ENCODE data around the gene SYF2.

The SYF2 gene

DNA sequence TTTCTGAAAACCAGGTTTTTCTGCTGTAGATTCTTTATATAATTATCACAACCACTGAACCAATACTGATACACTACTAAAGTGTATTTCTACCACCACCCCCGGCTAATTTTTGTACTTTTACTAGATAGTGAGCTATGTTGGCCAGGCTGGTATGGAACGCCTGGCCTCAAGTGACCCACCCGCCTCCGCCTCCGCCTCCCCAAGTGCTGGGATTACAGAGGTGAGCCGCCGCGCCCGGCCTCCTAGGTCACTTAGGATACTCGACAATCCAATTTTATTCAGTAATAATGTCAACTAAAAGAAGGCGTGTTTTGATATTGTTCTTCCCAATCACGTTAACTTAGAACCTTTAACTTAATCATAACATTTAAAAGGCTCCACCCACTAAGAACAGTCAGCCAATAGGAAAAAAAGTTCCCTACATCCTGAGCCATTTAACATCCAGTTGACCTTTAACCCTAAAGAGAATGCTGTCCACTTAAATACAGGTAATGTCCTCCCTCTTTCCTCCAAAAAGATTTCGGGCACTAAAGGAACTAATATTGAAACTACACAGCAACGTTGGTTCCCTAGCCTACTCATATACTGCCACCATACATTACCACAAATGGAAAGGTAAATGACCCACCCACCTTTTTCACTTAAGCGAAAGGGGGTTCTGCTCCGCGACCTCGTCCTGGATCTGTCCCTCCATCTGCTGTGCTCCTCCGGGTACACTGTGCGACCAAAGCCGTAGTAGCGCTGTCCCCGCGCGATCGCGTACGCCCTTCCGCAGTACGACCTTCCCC is 13.7 kb upstream of the SYF2 start:
- Histone ChIP-seq H3K36me3 (replicated peaks in 1 of 2; ENCODE audit: control insufficient read depth in 2 of 2, insufficient read depth in 2 of 2, low read length in 2 of 2) (peaks cover 10 to 51% of the 10 kb centered on the region in 2 donors), H3K27ac (replicated peaks; ENCODE audit: low read length) (no peak overlapping the region)
- WGBS, 2 donors (ENCODE audit: extremely low coverage in 2 of 2, insufficient read length in 2 of 2, insufficient replicate concordance in 1 of 2), result no CpG with 5 or more reads among the region's 30 CpGs

DNA sequence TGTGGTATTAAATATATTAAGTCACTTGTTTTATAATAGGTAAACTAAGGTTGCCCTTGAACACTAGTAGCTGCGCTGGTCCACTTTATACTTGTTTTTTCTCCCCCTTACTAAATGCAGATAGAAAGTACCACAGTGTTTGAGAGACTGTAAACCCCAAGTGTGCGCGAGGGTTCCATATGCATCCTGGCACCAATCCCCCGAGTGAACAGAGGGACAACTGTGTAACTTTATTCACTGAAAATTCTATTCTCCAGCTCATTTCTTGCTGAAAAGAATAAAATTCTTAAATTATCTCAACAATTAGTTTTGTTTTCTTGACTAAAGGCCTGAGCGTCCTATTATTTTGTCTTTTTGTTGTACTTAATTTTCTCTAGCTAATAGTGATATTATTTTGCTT is 13.1 kb upstream of the SYF2 start:
- WGBS, 2 donors (ENCODE audit: extremely low coverage in 2 of 2, insufficient read length in 2 of 2, insufficient replicate concordance in 1 of 2), result no CpG with 5 or more reads among the region's 5 CpGs
- no peak overlapping the region for H3K4ac ChIP-seq (ENCODE audit: low read length)
- no peak overlapping the region for H3K14ac ChIP-seq (ENCODE audit: low read length)
- H2BK12ac ChIP-seq (ENCODE audit: low read length), result no peak overlapping the region
- no peak overlapping the region for H3K27ac ChIP-seq (replicated peaks; ENCODE audit: low read length)
- no peak overlapping the region for H4K91ac ChIP-seq (ENCODE audit: low read depth, low read length, poor library complexity)
- H3K23ac ChIP-seq (ENCODE audit: low read depth, low read length, poor library complexity), result no peak overlapping the region
- H3K18ac ChIP-seq (ENCODE audit: low read length), result no peak overlapping the region
- H2BK15ac ChIP-seq (ENCODE audit: low read length), result no peak overlapping the region
- H3K27me3 ChIP-seq (ENCODE audit: control insufficient read depth in 3 of 3, insufficient read depth in 3 of 3, low read depth in 1 of 3, low read length in 3 of 3), result no peaks in the 10 kb centered on the region
- no peak overlapping the region for H4K8ac ChIP-seq (ENCODE audit: low read depth, low read length)
- H3K9ac ChIP-seq (ENCODE audit: low read depth, low read length, poor library complexity), result no peak overlapping the region
- DNase-seq (ENCODE audit: low spot score), result no peak
- H3K4me3 ChIP-seq (ENCODE audit: low read length in 2 of 2), result no peak overlapping the region
- no peak overlapping the region for H2AK5ac ChIP-seq (ENCODE audit: low read depth, low read length)
- no peak overlapping the region for H2AFZ ChIP-seq (ENCODE audit: low read length)
- H3K36me3 ChIP-seq (replicated peaks in 1 of 2; ENCODE audit: control insufficient read depth in 2 of 2, insufficient read depth in 2 of 2, low read length in 2 of 2), result peaks cover 10 to 57% of the 10 kb centered on the region in 2 donors
- H3K9me3 ChIP-seq (replicated peaks in 1 of 2; ENCODE audit: control insufficient read depth in 2 of 2, insufficient read depth in 1 of 2, low read depth in 1 of 2, low read length in 2 of 2), result peaks cover 0 to 2% of the 10 kb centered on the region in 2 donors
- no peak overlapping the region for H3K4me2 ChIP-seq (ENCODE audit: insufficient read depth, low read length, poor library complexity, severe bottlenecking)
- H2BK5ac ChIP-seq (ENCODE audit: low read length), result no peak overlapping the region
- H2BK120ac ChIP-seq (ENCODE audit: low read depth, low read length), result no peak overlapping the region
- H3K79me1 ChIP-seq (ENCODE audit: low read depth, low read length), result peaks cover 7% of the 10 kb centered on the region
- H3K4me1 ChIP-seq (ENCODE audit: control insufficient read depth in 2 of 2, insufficient read depth in 1 of 2, low read depth in 1 of 2, low read length in 2 of 2), result peaks cover 5 to 15% of the 10 kb centered on the region in 2 donors

More for the DNA sequence above, 13.7 kb upstream of the SYF2 start:
- Histone ChIP-seq H3K9me3 (replicated peaks in 1 of 2; ENCODE audit: control insufficient read depth in 2 of 2, insufficient read depth in 1 of 2, low read depth in 1 of 2, low read length in 2 of 2) (no peaks in the 10 kb centered on the region), H2BK15ac (ENCODE audit: low read length) (no peak overlapping the region), H3K4me1 (ENCODE audit: control insufficient read depth in 2 of 2, insufficient read depth in 1 of 2, low read depth in 1 of 2, low read length in 2 of 2) (peaks cover 2 to 15% of the 10 kb centered on the region in 2 donors), H2BK120ac (ENCODE audit: low read depth, low read length) (peak overlapping the region; percentile 76), H2BK5ac (ENCODE audit: low read length) (peak overlapping the region; percentile 87), H2AFZ (ENCODE audit: low read length) (peak overlapping the region; percentile 97), H2AK5ac (ENCODE audit: low read depth, low read length) (no peak overlapping the region), H4K8ac (ENCODE audit: low read depth, low read length) (no peak overlapping the region), H4K91ac (ENCODE audit: low read depth, low read length, poor library complexity) (no peak overlapping the region), H3K4ac (ENCODE audit: low read length) (peak overlapping the region; percentile 89), H3K9ac (ENCODE audit: low read depth, low read length, poor library complexity) (peak overlapping the region; percentile 87), H3K79me1 (ENCODE audit: low read depth, low read length) (peaks cover 7% of the 10 kb centered on the region), H3K18ac (ENCODE audit: low read length) (peak overlapping the region; percentile 85), H3K23ac (ENCODE audit: low read depth, low read length, poor library complexity) (peak overlapping the region; percentile 99), H3K4me3 (ENCODE audit: low read length in 2 of 2) (peak overlapping the region; percentile 90 to 99), H3K14ac (ENCODE audit: low read length) (peak overlapping the region; percentile 98), H2BK12ac (ENCODE audit: low read length) (no peak overlapping the region), H3K4me2 (ENCODE audit: insufficient read depth, low read length, poor library complexity, severe bottlenecking) (peak overlapping the region; percentile 55), H3K27me3 (ENCODE audit: control insufficient read depth in 3 of 3, insufficient read depth in 3 of 3, low read depth in 1 of 3, low read length in 3 of 3) (no peaks in the 10 kb centered on the region)
- DNase-seq (ENCODE audit: low spot score), result no peak

GRCh38 chr1:25243907-25244306 is 11.6 kb upstream of the SYF2 start:
- DNase-seq (ENCODE audit: low spot score), result no peak
- no peak overlapping the region for H3K4me3 ChIP-seq (ENCODE audit: low read length in 2 of 2)
- no peak overlapping the region for H3K4me2 ChIP-seq (ENCODE audit: insufficient read depth, low read length, poor library complexity, severe bottlenecking)
- H2BK120ac ChIP-seq (ENCODE audit: low read depth, low read length), result no peak overlapping the region
- H4K8ac ChIP-seq (ENCODE audit: low read depth, low read length), result no peak overlapping the region
- H3K4ac ChIP-seq (ENCODE audit: low read length), result no peak overlapping the region
- H3K79me1 ChIP-seq (ENCODE audit: low read depth, low read length), result peaks cover 7% of the 10 kb centered on the region
- H3K27ac ChIP-seq (replicated peaks; ENCODE audit: low read length), result no peak overlapping the region
- no peak overlapping the region for H2BK12ac ChIP-seq (ENCODE audit: low read length)
- H2AFZ ChIP-seq (ENCODE audit: low read length), result no peak overlapping the region
- peaks cover 10 to 61% of the 10 kb centered on the region in 2 donors for H3K36me3 ChIP-seq (replicated peaks in 1 of 2; ENCODE audit: control insufficient read depth in 2 of 2, insufficient read depth in 2 of 2, low read length in 2 of 2)
- H4K91ac ChIP-seq (ENCODE audit: low read depth, low read length, poor library complexity), result no peak overlapping the region
- no peak overlapping the region for H2BK5ac ChIP-seq (ENCODE audit: low read length)
- H3K9ac ChIP-seq (ENCODE audit: low read depth, low read length, poor library complexity), result no peak overlapping the region
- no peak overlapping the region for H2AK5ac ChIP-seq (ENCODE audit: low read depth, low read length)
- peaks cover 0 to 2% of the 10 kb centered on the region in 2 donors for H3K9me3 ChIP-seq (replicated peaks in 1 of 2; ENCODE audit: control insufficient read depth in 2 of 2, insufficient read depth in 1 of 2, low read depth in 1 of 2, low read length in 2 of 2)
- WGBS, 2 donors (ENCODE audit: extremely low coverage in 2 of 2, insufficient read length in 2 of 2, insufficient replicate concordance in 1 of 2), result no CpG with 5 or more reads among the region's 6 CpGs
- no peak overlapping the region for H2BK15ac ChIP-seq (ENCODE audit: low read length)
- H3K23ac ChIP-seq (ENCODE audit: low read depth, low read length, poor library complexity), result no peak overlapping the region
- no peak overlapping the region for H3K18ac ChIP-seq (ENCODE audit: low read length)
- no peaks in the 10 kb centered on the region for H3K27me3 ChIP-seq (ENCODE audit: control insufficient read depth in 3 of 3, insufficient read depth in 3 of 3, low read depth in 1 of 3, low read length in 3 of 3)
- peaks cover 5 to 15% of the 10 kb centered on the region in 2 donors for H3K4me1 ChIP-seq (ENCODE audit: control insufficient read depth in 2 of 2, insufficient read depth in 1 of 2, low read depth in 1 of 2, low read length in 2 of 2)
- no peak overlapping the region for H3K14ac ChIP-seq (ENCODE audit: low read length)

DNA sequence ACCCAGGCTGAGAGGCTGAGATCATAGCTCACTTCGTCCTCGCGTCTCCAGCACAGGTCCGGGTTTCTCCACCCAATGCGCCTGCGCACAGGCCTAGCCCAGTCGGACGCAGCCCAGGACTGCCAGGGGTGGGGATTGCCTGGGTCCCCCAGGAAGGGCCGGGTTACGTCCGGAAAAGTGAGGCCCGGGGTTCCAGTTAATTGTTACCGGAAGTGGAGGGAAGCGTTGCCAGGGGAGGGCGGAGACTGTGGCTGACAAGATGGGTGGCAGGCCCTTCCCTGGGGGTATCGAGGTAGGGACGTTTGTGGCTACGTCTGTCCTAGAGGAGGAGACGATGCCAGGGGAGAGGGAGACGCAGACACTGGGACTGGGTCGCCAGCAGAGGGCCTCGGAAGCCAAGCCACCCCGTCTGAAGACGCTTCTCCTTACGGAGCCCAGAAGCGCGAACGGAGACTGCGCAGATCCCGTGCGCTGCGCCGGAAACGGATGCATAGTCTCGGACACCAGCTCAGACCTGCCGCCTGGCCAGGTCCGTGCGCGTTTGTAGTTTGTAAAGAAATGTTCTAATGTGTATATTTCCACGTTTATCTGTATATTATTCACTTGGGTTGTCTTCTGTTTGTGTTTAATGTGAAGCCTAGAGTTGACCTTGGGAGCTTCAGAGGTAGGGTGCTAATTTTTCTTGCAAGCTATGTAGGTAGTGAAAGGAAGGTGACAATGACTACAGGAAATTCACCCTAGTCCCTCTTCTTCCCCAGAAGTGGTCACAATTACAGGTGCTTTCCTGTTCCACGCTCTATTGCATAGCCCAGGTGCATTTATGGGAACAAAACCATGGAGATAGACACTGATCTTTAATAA is 7.6 kb upstream of the SYF2 start:
- no peak overlapping the region for H3K4ac ChIP-seq (ENCODE audit: low read length)
- peaks cover 0 to 3% of the 10 kb centered on the region in 2 donors for H3K4me1 ChIP-seq (ENCODE audit: control insufficient read depth in 2 of 2, insufficient read depth in 1 of 2, low read depth in 1 of 2, low read length in 2 of 2)
- peak overlapping the region; percentile 89 for H3K27ac ChIP-seq (replicated peaks; ENCODE audit: low read length)
- peaks cover 7 to 55% of the 10 kb centered on the region in 2 donors for H3K36me3 ChIP-seq (replicated peaks in 1 of 2; ENCODE audit: control insufficient read depth in 2 of 2, insufficient read depth in 2 of 2, low read length in 2 of 2)
- H4K8ac ChIP-seq (ENCODE audit: low read depth, low read length), result no peak overlapping the region
- no CpG with 5 or more reads among the region's 41 CpGs for WGBS, 2 donors (ENCODE audit: extremely low coverage in 2 of 2, insufficient read length in 2 of 2, insufficient replicate concordance in 1 of 2)
- peak overlapping the region; percentile 43 to 86 for H3K4me3 ChIP-seq (ENCODE audit: low read length in 2 of 2)
- no peak overlapping the region for H2AK5ac ChIP-seq (ENCODE audit: low read depth, low read length)
- peak overlapping the region; percentile 90 for H3K23ac ChIP-seq (ENCODE audit: low read depth, low read length, poor library complexity)
- no peaks in the 10 kb centered on the region for H3K79me1 ChIP-seq (ENCODE audit: low read depth, low read length)
- no peak overlapping the region for H2BK15ac ChIP-seq (ENCODE audit: low read length)
- peak overlapping the region; percentile 64 for H2AFZ ChIP-seq (ENCODE audit: low read length)
- peak overlapping the region; percentile 75 for H3K9ac ChIP-seq (ENCODE audit: low read depth, low read length, poor library complexity)
- H3K27me3 ChIP-seq (ENCODE audit: control insufficient read depth in 3 of 3, insufficient read depth in 3 of 3, low read depth in 1 of 3, low read length in 3 of 3), result no peaks in the 10 kb centered on the region
- peak; percentile 80 for DNase-seq (ENCODE audit: low spot score)
- H3K4me2 ChIP-seq (ENCODE audit: insufficient read depth, low read length, poor library complexity, severe bottlenecking), result peak overlapping the region; percentile 55
- no peak overlapping the region for H3K14ac ChIP-seq (ENCODE audit: low read length)
- H3K9me3 ChIP-seq (replicated peaks in 1 of 2; ENCODE audit: control insufficient read depth in 2 of 2, insufficient read depth in 1 of 2, low read depth in 1 of 2, low read length in 2 of 2), result peaks cover 0 to 2% of the 10 kb centered on the region in 2 donors
- H2BK120ac ChIP-seq (ENCODE audit: low read depth, low read length), result no peak overlapping the region
- no peak overlapping the region for H2BK12ac ChIP-seq (ENCODE audit: low read length)
- no peak overlapping the region for H2BK5ac ChIP-seq (ENCODE audit: low read length)
- no peak overlapping the region for H4K91ac ChIP-seq (ENCODE audit: low read depth, low read length, poor library complexity)
- H3K18ac ChIP-seq (ENCODE audit: low read length), result peak overlapping the region; percentile 78

All from neuronal stem cell (in vitro differentiated cells).